GM19395 (cell line): Measurements from ENCODE around the gene NAB1.
A peak's percentile ranks its signal among the peaks of the same experiment; 100 is the strongest.

Experiments
- ATAC-seq: cut with Tn5 transposase; IDR thresholded peaks from one replicate; pipeline ENCODE4 v1.9.1; 2021; ENCODE audit warnings: mild to moderate bottlenecking, moderate library complexity; ENCODE audit not compliant: unreplicated experiment

NAB1 gene

GRCh38 chr2:190636361-190636760 lies 12.5 kb upstream of the NAB1 start:
- no peak for ATAC-seq

- ATAC-seq: no peak
These were observed 11.6 kb upstream of the NAB1 start for GRCh38 chr2:190637281-190637734.

GRCh38 chr2:190637903-190638618 lies 10.8 kb upstream of the NAB1 start:
- no peak for ATAC-seq

GRCh38 chr2:190640117-190640516 lies 8.8 kb upstream of the NAB1 start:
- ATAC-seq: no peak

- ATAC-seq: no peak
These were observed 7.4 kb upstream of the NAB1 start for GRCh38 chr2:190641469-190641868.

- no peak for ATAC-seq
These were observed 1.9 kb upstream of the NAB1 start for GRCh38 chr2:190646780-190647522.

- peak; percentile 63 for ATAC-seq
These were observed 421 bp upstream of the NAB1 start for GRCh38 chr2:190648289-190649034.

GRCh38 chr2:190649798-190650390 lies 1.0 kb downstream of the NAB1 start:
- ATAC-seq: peak; percentile 5

- ATAC-seq: no peak
These were observed 2.5 kb downstream of the NAB1 start for GRCh38 chr2:190651413-190651812.

- no peak for ATAC-seq
These were observed 4.3 kb downstream of the NAB1 start for GRCh38 chr2:190653231-190653630.

GRCh38 chr2:190653931-190654330 lies 5.0 kb downstream of the NAB1 start:
- no peak for ATAC-seq

GRCh38 chr2:190655113-190655512 lies 6.2 kb downstream of the NAB1 start:
- no peak for ATAC-seq

- ATAC-seq: no peak
These were observed 6.7 kb downstream of the NAB1 start for GRCh38 chr2:190655570-190655969.

- no peak for ATAC-seq
These were observed 7.4 kb downstream of the NAB1 start for GRCh38 chr2:190656301-190656700.

- no peak for ATAC-seq
These were observed 8.8 kb downstream of the NAB1 start for GRCh38 chr2:190657474-190658255.

- ATAC-seq: no peak
These were observed 10.7 kb downstream of the NAB1 start for GRCh38 chr2:190659553-190659952.

GRCh38 chr2:190662754-190663153 lies 13.9 kb downstream of the NAB1 start:
- no peak for ATAC-seq

- no peak for ATAC-seq
These were observed 14.5 kb downstream of the NAB1 start for GRCh38 chr2:190663348-190663747.

GRCh38 chr2:190663839-190664238 lies 15.0 kb downstream of the NAB1 start:
- no peak for ATAC-seq

GRCh38 chr2:190664240-190664639 lies 15.4 kb downstream of the NAB1 start:
- no peak for ATAC-seq
